Parathyroid adenoma (tissue), 2 donors: ENCODE measurements around the gene NRIP3.
"Not testable (repeated sequence)": the region's sequence is repeated elsewhere in the genome, so short reads cannot be mapped to it uniquely, and the experiment has no call there.

Source experiments
- H2AFZ ChIP-seq: fragments of 300-600 bp; sonication (generic); one replicate; pipeline ENCODE4 v1.7.0; 2017; ENCODE audit warnings: antibody characterized with exemption, mild to moderate bottlenecking
- H3K27ac ChIP-seq: fragments of 300-600 bp; sonication (generic); one replicate; pipeline ENCODE4 v1.7.0; 2017
- H3K27me3 ChIP-seq: fragments of 300-600 bp; sonication (generic); one replicate; pipeline ENCODE4 v1.7.0; 2017; ENCODE audit warnings: low read length; ENCODE audit not compliant: control insufficient read depth, insufficient read depth
- H3K36me3 ChIP-seq: fragments of 300-600 bp; sonication (generic); one replicate; pipeline ENCODE4 v1.7.0; 2017; ENCODE audit warnings: low read length; ENCODE audit not compliant: control insufficient read depth, insufficient read depth
- H3K4me1 ChIP-seq: fragments of 300-600 bp; sonication (generic); one replicate; pipeline ENCODE4 v1.7.0; 2017; ENCODE audit warnings: control low read depth
- H3K4me2 ChIP-seq: fragments of 300-600 bp; sonication (generic); one replicate; pipeline ENCODE4 v1.7.0; 2017; ENCODE audit warnings: low read length
- H3K4me3 ChIP-seq: fragments of 300-600 bp; sonication (generic); one replicate; pipeline ENCODE4 v1.7.0; 2017; ENCODE audit warnings: low read depth, low read length
- H3K79me2 ChIP-seq: fragments of 300-600 bp; sonication (generic); one replicate; pipeline ENCODE4 v1.7.0; 2017; ENCODE audit warnings: control low read depth
- H3K9ac ChIP-seq: fragments of 300-600 bp; sonication (generic); one replicate; pipeline ENCODE4 v1.7.0; 2017; ENCODE audit warnings: mild to moderate bottlenecking
- H3K9me3 ChIP-seq: fragments of 300-600 bp; sonication (generic); one replicate; pipeline ENCODE4 v1.7.0; 2017; ENCODE audit warnings: low read length; ENCODE audit not compliant: control insufficient read depth
- TF ChIP-seq, protein P1 (sequence below): fragments of 300-600 bp; sonication (generic); IDR thresholded peaks from one replicate; pipeline ENCODE4 v1.7.0; 2017; ENCODE audit warnings: antibody characterized with exemption, mild to moderate bottlenecking
- donor health status: primary hyperparathyroidism.

Gene NRIP3

DNA sequence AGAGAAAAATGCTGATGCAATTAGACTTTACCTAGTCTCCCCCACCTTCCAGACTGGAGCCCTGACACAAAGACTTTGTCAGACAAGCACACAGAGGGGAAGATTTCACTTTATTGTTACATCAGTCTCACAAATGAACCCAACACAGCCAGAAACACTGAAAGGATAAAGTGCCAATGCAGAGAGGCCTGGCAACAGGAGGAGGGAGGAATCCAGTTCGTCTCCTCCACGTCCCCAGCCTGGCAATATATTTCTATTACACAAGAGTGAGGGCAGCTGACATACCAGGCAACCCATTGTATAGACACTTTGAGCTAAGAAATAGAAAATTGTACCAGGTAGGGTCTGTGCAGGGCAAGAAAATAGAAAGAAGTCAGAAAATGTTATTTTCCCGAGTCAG, 23.3 kb downstream of the NRIP3 start:
- Histone ChIP-seq H3K9ac (no peak overlapping the region), H2AFZ (no peak overlapping the region), H3K4me1 (no peaks in the 10 kb centered on the region), H3K79me2 (no peaks in the 10 kb centered on the region), H3K9me3 (no peaks in the 10 kb centered on the region), H3K27ac (no peak overlapping the region), H3K4me3 (no peak overlapping the region), H3K36me3 (no peaks in the 10 kb centered on the region), H3K27me3 (no peaks in the 10 kb centered on the region), H3K4me2 (no peak overlapping the region)
- TF ChIP-seq, protein P1, sequence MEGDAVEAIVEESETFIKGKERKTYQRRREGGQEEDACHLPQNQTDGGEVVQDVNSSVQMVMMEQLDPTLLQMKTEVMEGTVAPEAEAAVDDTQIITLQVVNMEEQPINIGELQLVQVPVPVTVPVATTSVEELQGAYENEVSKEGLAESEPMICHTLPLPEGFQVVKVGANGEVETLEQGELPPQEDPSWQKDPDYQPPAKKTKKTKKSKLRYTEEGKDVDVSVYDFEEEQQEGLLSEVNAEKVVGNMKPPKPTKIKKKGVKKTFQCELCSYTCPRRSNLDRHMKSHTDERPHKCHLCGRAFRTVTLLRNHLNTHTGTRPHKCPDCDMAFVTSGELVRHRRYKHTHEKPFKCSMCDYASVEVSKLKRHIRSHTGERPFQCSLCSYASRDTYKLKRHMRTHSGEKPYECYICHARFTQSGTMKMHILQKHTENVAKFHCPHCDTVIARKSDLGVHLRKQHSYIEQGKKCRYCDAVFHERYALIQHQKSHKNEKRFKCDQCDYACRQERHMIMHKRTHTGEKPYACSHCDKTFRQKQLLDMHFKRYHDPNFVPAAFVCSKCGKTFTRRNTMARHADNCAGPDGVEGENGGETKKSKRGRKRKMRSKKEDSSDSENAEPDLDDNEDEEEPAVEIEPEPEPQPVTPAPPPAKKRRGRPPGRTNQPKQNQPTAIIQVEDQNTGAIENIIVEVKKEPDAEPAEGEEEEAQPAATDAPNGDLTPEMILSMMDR: no peak

DNA sequence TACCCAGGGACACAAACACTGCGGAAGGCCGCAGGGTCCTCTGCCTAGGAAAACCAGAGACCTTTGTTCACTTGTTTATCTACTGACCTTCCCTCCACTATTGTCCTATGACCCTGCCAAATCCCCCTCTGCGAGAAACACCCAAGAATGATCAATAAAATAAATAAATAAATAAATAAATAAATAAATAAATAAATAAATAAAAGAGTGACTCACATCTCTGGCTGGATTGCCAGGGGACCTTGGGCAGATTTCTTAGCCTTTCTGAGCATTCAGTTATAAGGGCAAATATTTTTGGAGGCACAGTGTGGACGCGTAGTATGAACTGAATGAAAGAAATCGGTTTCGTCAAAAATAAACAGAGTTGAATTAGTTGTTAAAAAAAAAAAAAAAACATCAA, 24.4 kb downstream of the NRIP3 start:
- H3K4me1 ChIP-seq, H3K36me3 ChIP-seq, H3K4me3 ChIP-seq, H3K9ac ChIP-seq, H3K9me3 ChIP-seq, H3K79me2 ChIP-seq, H2AFZ ChIP-seq, H3K27ac ChIP-seq, H3K27me3 ChIP-seq, H3K4me2 ChIP-seq: not testable (repeated sequence)

DNA sequence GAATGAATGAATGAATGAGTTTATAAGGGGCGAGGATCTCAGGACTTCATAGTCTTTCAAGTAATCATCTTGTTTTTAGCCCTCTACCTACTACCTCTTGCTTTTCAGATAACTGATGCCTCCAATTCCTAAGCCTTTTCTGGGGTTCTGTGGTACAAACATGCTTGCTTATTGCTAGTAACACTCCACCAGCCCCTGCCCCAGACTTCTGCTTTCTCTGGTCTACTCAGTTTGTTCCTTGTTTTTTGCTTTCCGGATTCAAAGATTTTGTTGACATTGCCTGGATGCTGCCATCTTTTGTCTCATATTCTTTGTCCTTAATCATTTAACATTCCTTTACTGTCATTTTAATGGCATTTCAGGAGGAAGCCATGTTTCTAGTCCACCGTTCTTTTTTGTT, 30.7 kb downstream of the NRIP3 start:
- no peak overlapping the region for H3K4me3 ChIP-seq
- no peak overlapping the region for H2AFZ ChIP-seq
- H3K27ac ChIP-seq: no peak overlapping the region
- no peaks in the 10 kb centered on the region for H3K9me3 ChIP-seq
- no peaks in the 10 kb centered on the region for H3K27me3 ChIP-seq
- no peak overlapping the region for H3K9ac ChIP-seq
- no peaks in the 10 kb centered on the region for H3K36me3 ChIP-seq
- H3K4me2 ChIP-seq: no peak overlapping the region
- TF ChIP-seq, protein P1: no peak
- H3K4me1 ChIP-seq: no peaks in the 10 kb centered on the region
- no peaks in the 10 kb centered on the region for H3K79me2 ChIP-seq

DNA sequence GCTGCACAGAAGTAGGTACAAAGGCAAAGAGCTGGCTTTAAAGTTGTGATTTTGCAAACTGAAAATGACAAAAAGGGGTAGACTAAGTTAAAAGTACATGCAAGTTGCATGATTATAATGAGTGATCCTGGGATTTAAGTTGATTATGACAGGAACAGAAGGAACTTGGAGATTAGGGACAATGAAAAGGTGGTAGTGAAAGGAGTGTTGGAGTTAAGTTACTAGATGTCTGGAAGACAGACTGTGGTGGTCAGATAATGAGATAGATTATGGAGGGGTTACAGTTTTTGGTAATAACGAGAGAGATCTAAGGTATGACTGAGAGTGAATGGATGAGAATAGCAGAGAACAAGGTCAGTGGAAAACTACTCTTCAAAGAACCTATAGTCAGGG, 31.9 kb downstream of the NRIP3 start:
- no peak overlapping the region for H3K9ac ChIP-seq
- H2AFZ ChIP-seq: no peak overlapping the region
- H3K79me2 ChIP-seq: no peaks in the 10 kb centered on the region
- H3K27ac ChIP-seq: no peak overlapping the region
- H3K4me3 ChIP-seq: no peak overlapping the region
- no peaks in the 10 kb centered on the region for H3K36me3 ChIP-seq
- H3K4me2 ChIP-seq: no peak overlapping the region
- no peaks in the 10 kb centered on the region for H3K27me3 ChIP-seq
- TF ChIP-seq, protein P1: no peak
- H3K4me1 ChIP-seq: no peaks in the 10 kb centered on the region
- no peaks in the 10 kb centered on the region for H3K9me3 ChIP-seq

DNA sequence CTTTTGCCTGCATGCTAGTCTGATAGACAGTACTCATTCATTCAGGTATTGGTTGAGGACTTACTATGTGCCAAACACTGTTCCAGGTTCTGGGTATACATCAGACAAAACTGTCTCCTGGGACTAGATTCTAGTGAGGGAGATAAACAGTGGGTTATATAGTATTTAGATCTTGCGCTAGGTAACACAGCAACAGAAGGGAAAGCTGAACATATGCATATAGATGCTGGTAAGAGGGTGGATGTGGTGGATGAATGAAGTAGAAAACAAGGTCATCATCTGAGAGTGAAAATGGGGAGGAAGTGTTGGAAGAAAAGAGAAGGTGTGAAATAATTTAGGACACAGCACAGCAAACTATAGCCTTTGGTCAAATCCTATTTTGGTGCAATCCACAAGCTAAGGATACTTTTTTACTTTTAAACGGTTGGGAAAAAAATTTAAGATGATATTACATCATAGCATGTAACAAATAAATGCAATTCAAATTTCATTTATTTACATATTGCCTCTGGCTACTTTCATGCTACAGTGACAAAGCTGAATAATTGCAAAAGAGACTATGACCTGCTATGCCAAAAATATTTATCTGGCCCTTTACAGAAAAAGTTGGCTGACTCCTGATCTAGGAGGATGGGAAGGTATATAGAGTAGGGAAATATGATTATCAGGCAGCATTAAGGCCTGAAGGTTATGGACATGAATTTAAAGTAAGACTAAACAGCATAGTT, 32.4 kb downstream of the NRIP3 start:
- no peaks in the 10 kb centered on the region for H3K4me1 ChIP-seq
- H3K27me3 ChIP-seq: no peaks in the 10 kb centered on the region
- H3K36me3 ChIP-seq: no peaks in the 10 kb centered on the region
- no peak overlapping the region for H3K4me2 ChIP-seq
- H3K27ac ChIP-seq: no peak overlapping the region
- H3K79me2 ChIP-seq: no peaks in the 10 kb centered on the region
- TF ChIP-seq, protein P1: no peak
- no peak overlapping the region for H2AFZ ChIP-seq
- H3K9me3 ChIP-seq: no peaks in the 10 kb centered on the region
- H3K4me3 ChIP-seq: no peak overlapping the region
- H3K9ac ChIP-seq: no peak overlapping the region
